Neuronal stem cell (in vitro differentiated cells): Measurements from ENCODE around the gene GSC2.

Experiments used
- DNase-seq: peaks from one replicate; pipeline ENCODE4 v3.0.0-alpha.2; 2013; ENCODE audit warnings: low spot score
- H2AFZ ChIP-seq: one replicate; pipeline ENCODE4 v1.6.1; 2013; ENCODE audit warnings: mild to moderate bottlenecking, low read length, inconsistent platforms
- H2AK5ac ChIP-seq: 2 replicates; pipeline ENCODE4 v1.6.1; 2013; ENCODE audit warnings: low read depth, mild to moderate bottlenecking, inconsistent platforms, low read length, moderate library complexity, mixed read lengths
- H2BK120ac ChIP-seq: 2 replicates; pipeline ENCODE4 v1.6.1; 2013; ENCODE audit warnings: low read depth, mild to moderate bottlenecking, inconsistent platforms, low read length, moderate library complexity, mixed read lengths
- H2BK12ac ChIP-seq: one replicate; pipeline ENCODE4 v1.6.1; 2013; ENCODE audit warnings: low read length, inconsistent platforms
- H2BK15ac ChIP-seq: 2 replicates; pipeline ENCODE4 v1.6.1; 2013; ENCODE audit warnings: mild to moderate bottlenecking, low read length, inconsistent platforms, mixed read lengths
- H2BK5ac ChIP-seq: one replicate; pipeline ENCODE4 v1.6.1; 2013; ENCODE audit warnings: inconsistent platforms, mild to moderate bottlenecking, low read length, moderate library complexity
- H3K14ac ChIP-seq: one replicate; pipeline ENCODE4 v1.6.1; 2013; ENCODE audit warnings: low read length, inconsistent platforms
- H3K18ac ChIP-seq: 2 replicates; pipeline ENCODE4 v1.6.1; 2013; ENCODE audit warnings: low read length, inconsistent platforms
- H3K23ac ChIP-seq: 2 replicates; pipeline ENCODE4 v1.6.1; 2013; ENCODE audit warnings: low read depth, mild to moderate bottlenecking, mixed read lengths, low read length, inconsistent platforms; ENCODE audit not compliant: poor library complexity
- H3K27ac ChIP-seq: replicated peaks from 3 replicates; pipeline ENCODE4 v1.5.1; 2013; ENCODE audit warnings: low read length, inconsistent platforms
- H3K27me3 ChIP-seq, 3 experiments: 2 replicates each; pipeline ENCODE4 v1.6.1; 2013; ENCODE audit warnings: low read length in 3 of 3, mild to moderate bottlenecking in 2 of 3, inconsistent platforms in 1 of 3, low read depth in 1 of 3, mixed read lengths in 1 of 3, moderate library complexity in 1 of 3; ENCODE audit not compliant: control insufficient read depth in 3 of 3, insufficient read depth in 3 of 3
- H3K36me3 ChIP-seq, 2 donors: replicated peaks in 1 of 2; 2 replicates each; pipeline ENCODE4 v1.6.1; 2013; ENCODE audit warnings: low read length in 2 of 2; ENCODE audit not compliant: control insufficient read depth in 2 of 2, insufficient read depth in 2 of 2
- H3K4ac ChIP-seq: 2 replicates; pipeline ENCODE4 v1.6.1; 2013; ENCODE audit warnings: inconsistent platforms, mild to moderate bottlenecking, low read length, moderate library complexity
- H3K4me1 ChIP-seq, 2 donors: 1 replicate in 1 of 2; 2 replicates in 1 of 2; pipeline ENCODE4 v1.6.1; 2013; ENCODE audit warnings: low read length in 2 of 2, low read depth in 1 of 2; ENCODE audit not compliant: control insufficient read depth in 2 of 2, insufficient read depth in 1 of 2
- H3K4me2 ChIP-seq: one replicate; pipeline ENCODE4 v1.6.1; 2013; ENCODE audit warnings: mild to moderate bottlenecking, low read length, inconsistent platforms; ENCODE audit not compliant: insufficient read depth, poor library complexity, severe bottlenecking
- H3K4me3 ChIP-seq, 2 donors: 2 replicates each; pipeline ENCODE4 v1.5.1; 2013; ENCODE audit warnings: low read length in 2 of 2, mild to moderate bottlenecking in 2 of 2, inconsistent platforms in 1 of 2, moderate library complexity in 1 of 2
- H3K79me1 ChIP-seq: one replicate; pipeline ENCODE4 v1.6.1; 2013; ENCODE audit warnings: low read depth, mild to moderate bottlenecking, inconsistent platforms, low read length, moderate library complexity
- H3K9ac ChIP-seq: one replicate; pipeline ENCODE4 v1.6.1; 2013; ENCODE audit warnings: mild to moderate bottlenecking, low read depth, low read length, inconsistent platforms; ENCODE audit not compliant: poor library complexity
- H3K9me3 ChIP-seq, 2 donors: replicated peaks in 1 of 2; 2 replicates each; pipeline versions ENCODE3 to v1.6.1; 2013; ENCODE audit warnings: low read length in 2 of 2, mild to moderate bottlenecking in 2 of 2, inconsistent platforms in 1 of 2, low read depth in 1 of 2, mixed read lengths in 1 of 2, moderate library complexity in 1 of 2; ENCODE audit not compliant: control insufficient read depth in 2 of 2, insufficient read depth in 1 of 2
- H4K8ac ChIP-seq: one replicate; pipeline ENCODE4 v1.6.1; 2013; ENCODE audit warnings: low read depth, mild to moderate bottlenecking, inconsistent platforms, low read length, moderate library complexity
- H4K91ac ChIP-seq: one replicate; pipeline ENCODE4 v1.6.1; 2013; ENCODE audit warnings: low read length, low read depth, mild to moderate bottlenecking, inconsistent platforms; ENCODE audit not compliant: poor library complexity
- WGBS, 2 donors: extraction: QIAGEN DNeasy Blood & Tissue Kit; methylation state at CpG; one replicate each; pipeline ENCODE4 v1.1.7; 2013; ENCODE audit warnings: missing lambda C conversion rate in 2 of 2, mixed read lengths in 1 of 2; ENCODE audit not compliant: insufficient read length in 2 of 2, insufficient replicate concordance in 1 of 2; ENCODE audit errors: extremely low coverage in 2 of 2; 5-methylcytosine and 5-hydroxymethylcytosine counted together

Gene GSC2

DNA sequence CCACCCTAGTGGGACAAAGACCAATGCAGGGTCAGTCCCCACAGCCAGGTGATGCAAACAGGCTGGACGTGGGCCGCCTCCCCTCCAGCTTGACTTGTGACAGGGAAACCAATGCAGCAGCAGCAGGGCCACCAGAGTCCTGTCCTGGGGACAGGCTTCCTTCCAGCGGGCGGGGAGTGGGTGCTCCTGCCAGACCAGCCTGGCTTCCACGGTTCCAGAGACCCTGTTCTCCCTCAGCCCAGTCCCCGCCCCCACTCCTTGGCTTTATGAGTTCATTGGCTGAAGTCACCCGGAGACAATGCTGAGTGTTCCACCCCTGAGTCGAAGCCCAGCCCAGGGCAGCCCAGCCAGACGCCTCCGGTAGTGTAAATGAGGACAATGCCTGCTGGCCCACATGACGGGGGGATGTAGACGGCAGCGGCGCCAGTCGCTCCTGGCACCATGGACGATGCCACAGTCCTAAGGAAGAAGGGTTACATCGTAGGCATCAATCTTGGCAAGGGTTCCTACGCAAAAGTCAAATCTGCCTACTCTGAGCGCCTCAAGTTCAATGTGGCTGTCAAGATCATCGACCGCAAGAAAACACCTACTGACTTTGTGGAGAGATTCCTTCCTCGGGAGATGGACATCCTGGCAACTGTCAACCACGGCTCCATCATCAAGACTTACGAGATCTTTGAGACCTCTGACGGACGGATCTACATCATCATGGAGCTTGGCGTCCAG lies 19.0 kb downstream of the GSC2 start, which contains the start of gene TSSK2:
Gene TSSK2, plus strand, starts transcription at position 350 of the 726 bp plus-strand sequence. Its CDS starts 92 bp downstream, at position 442.
- Histone ChIP-seq H3K27me3 (peaks cover 0 to 3% (median 0%) of the 10 kb centered on the region in 3 experiments), H2BK12ac (no peak within 1 kb of the TSS), H2AFZ (no peak within 1 kb of the TSS), H2BK15ac (no peak within 1 kb of the TSS), H3K4me1 (no peaks in the 10 kb centered on the region), H3K23ac (peak within 1 kb of the TSS; percentile 65), H3K9ac (peak within 1 kb of the TSS; percentile 12), H4K91ac (no peak within 1 kb of the TSS), H3K4ac (no peak within 1 kb of the TSS), H2BK5ac (no peak within 1 kb of the TSS), H2AK5ac (no peak within 1 kb of the TSS), H3K79me1 (peaks cover 10% of the 10 kb centered on the region), H3K27ac (no peak within 1 kb of the TSS), H2BK120ac (no peak within 1 kb of the TSS), H3K18ac (no peak within 1 kb of the TSS), H3K14ac (peak within 1 kb of the TSS; percentile 38), H3K4me3 (peak within 1 kb of the TSS in 1 of 2 donors; percentile 29), H3K9me3 (no peaks in the 10 kb centered on the region), H3K36me3 (peaks cover 33 to 47% of the 10 kb centered on the region in 2 donors), H4K8ac (no peak within 1 kb of the TSS), H3K4me2 (no peak within 1 kb of the TSS)
- no peak for DNase-seq
- WGBS, 2 donors, result no CpG with 5 or more reads among the region's 27 CpGs

DNA sequence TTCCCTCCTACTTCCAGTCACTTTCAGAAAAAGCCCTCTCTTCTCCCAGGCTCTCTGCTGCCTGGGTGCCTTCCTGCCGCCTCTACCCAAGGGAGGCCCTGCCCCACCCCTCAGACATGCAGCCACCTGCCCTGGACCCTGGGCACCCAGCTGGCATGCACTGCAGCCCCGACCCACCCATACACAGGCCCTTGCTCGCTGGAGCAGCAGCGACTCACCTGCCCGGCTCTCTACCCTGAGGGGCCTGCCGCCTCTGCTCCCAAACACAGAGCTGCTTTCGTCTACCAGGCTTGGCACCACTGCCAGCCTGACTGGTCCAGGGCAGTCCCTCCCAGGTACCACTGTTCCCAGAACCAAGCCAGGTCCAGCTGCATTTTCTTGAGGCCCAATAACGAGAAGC lies 20.2 kb downstream of the GSC2 start:
- Histone ChIP-seq H3K4me3 (no peak overlapping the region), H4K8ac (no peak overlapping the region), H2AK5ac (no peak overlapping the region), H3K27ac (no peak overlapping the region), H2BK120ac (no peak overlapping the region), H3K9ac (peak overlapping the region; percentile 12), H3K18ac (no peak overlapping the region), H2BK5ac (no peak overlapping the region), H2BK15ac (no peak overlapping the region), H3K23ac (peak overlapping the region; percentile 60), H3K27me3 (peaks cover 0 to 3% (median 0%) of the 10 kb centered on the region in 3 experiments), H2BK12ac (no peak overlapping the region), H3K14ac (no peak overlapping the region), H3K4me2 (no peak overlapping the region), H4K91ac (no peak overlapping the region), H3K4ac (no peak overlapping the region), H3K4me1 (no peaks in the 10 kb centered on the region), H3K9me3 (no peaks in the 10 kb centered on the region), H3K79me1 (peaks cover 10% of the 10 kb centered on the region), H3K36me3 (peaks cover 26 to 37% of the 10 kb centered on the region in 2 donors), H2AFZ (no peak overlapping the region)
- WGBS, 2 donors, result no CpG with 5 or more reads among the region's 8 CpGs
- no peak for DNase-seq

DNA sequence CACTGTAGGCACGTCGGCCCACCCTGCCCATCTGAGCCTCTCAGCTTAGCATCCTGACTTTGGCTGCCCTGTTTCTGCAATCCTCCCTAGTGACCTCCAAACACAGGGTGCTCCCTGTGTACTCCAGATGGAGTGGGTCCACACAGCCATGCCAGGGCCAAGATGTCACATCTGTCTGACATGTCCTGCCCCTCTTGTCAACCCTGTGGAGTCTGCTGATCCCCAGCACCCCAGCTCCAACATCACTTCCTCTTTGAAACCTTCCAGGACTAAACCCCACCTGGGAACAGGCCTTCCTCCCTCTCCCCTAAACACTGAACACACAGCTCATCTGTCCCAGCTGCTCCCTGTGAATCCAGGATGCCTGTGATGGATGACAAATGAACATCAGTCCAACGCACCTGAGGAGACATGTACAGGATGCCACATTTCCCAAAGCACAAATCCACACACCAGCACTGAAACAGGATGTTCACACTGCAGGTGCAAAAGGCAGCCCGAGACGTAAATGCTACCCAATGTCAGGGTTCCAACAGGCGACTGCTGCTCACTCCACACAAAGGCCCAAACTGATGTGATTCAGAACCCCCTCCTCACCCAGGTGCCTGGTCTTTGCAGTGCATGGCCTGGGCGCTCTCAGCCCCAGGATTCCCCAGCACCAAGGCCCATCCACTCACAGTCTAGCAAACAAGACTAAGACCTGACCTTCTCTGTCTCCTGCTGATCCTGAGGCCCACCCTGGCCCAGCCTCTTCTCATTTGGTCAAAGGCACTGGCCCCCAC lies 21.0 kb downstream of the GSC2 start:
- Histone ChIP-seq H3K4ac (no peak overlapping the region), H3K14ac (no peak overlapping the region), H3K4me2 (no peak overlapping the region), H3K23ac (no peak overlapping the region), H2BK5ac (no peak overlapping the region), H3K79me1 (peaks cover 6% of the 10 kb centered on the region), H2AK5ac (no peak overlapping the region), H3K36me3 (peaks cover 18 to 30% of the 10 kb centered on the region in 2 donors), H2BK120ac (no peak overlapping the region), H3K27ac (no peak overlapping the region), H3K9me3 (no peaks in the 10 kb centered on the region), H3K27me3 (peaks cover 0 to 3% (median 0%) of the 10 kb centered on the region in 3 experiments), H3K4me3 (peak overlapping the region in 1 of 2 donors; percentile 6), H3K9ac (no peak overlapping the region), H3K18ac (no peak overlapping the region), H2BK12ac (no peak overlapping the region), H4K8ac (no peak overlapping the region), H4K91ac (no peak overlapping the region), H2AFZ (no peak overlapping the region), H2BK15ac (no peak overlapping the region), H3K4me1 (no peaks in the 10 kb centered on the region)
- no CpG with 5 or more reads among the region's 7 CpGs for WGBS, 2 donors
- DNase-seq, result no peak

DNA sequence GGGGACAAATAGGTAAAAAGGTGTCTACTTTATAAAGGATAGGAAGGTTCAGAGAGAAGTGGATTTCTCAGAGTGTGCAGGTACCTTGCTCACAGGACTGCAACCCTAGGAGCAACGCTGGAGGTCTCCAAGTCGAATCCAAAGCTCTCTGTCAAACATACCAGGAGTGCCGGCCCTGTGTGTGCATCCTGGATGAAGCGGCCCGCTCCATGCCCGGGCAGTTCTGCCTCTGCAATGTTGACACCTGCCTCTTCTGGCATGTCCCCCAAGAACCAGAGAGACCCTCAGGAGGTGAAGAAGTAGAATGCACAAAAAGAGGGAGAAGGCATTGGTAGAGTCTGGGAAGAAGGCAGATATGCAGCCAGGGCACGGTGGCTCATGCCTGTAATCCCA lies 22.1 kb downstream of the GSC2 start:
- no CpG with 5 or more reads among the region's 7 CpGs for WGBS, 2 donors
- peak overlapping the region; percentile 83 for H3K23ac ChIP-seq
- H3K27me3 ChIP-seq, result peaks cover 0 to 3% (median 0%) of the 10 kb centered on the region in 3 experiments
- no peak overlapping the region for H3K4ac ChIP-seq
- no peak overlapping the region for H4K8ac ChIP-seq
- no peak overlapping the region for H3K14ac ChIP-seq
- H3K4me2 ChIP-seq, result no peak overlapping the region
- no peaks in the 10 kb centered on the region for H3K4me1 ChIP-seq
- H2BK15ac ChIP-seq, result no peak overlapping the region
- H3K9ac ChIP-seq, result no peak overlapping the region
- no peak overlapping the region for H2AFZ ChIP-seq
- H3K36me3 ChIP-seq, result peaks cover 7 to 18% of the 10 kb centered on the region in 2 donors
- no peak overlapping the region for H2BK5ac ChIP-seq
- no peak overlapping the region for H3K18ac ChIP-seq
- no peak for DNase-seq
- H3K79me1 ChIP-seq, result peaks cover 1% of the 10 kb centered on the region
- H2BK12ac ChIP-seq, result no peak overlapping the region
- no peak overlapping the region for H3K27ac ChIP-seq
- H2AK5ac ChIP-seq, result no peak overlapping the region
- no peak overlapping the region for H3K4me3 ChIP-seq
- H3K9me3 ChIP-seq, result no peaks in the 10 kb centered on the region
- no peak overlapping the region for H4K91ac ChIP-seq
- H2BK120ac ChIP-seq, result no peak overlapping the region
